Measurements from ENCODE around the gene RUNX2. TPM values are rescaled to one million over a fixed set of nuclear protein-coding genes. Genes with fewer than 3 reads are reported as not detected.

The RUNX2 gene
- total and polyA plus RNA-seq, 12 donors: 0.20 to 3.0 (median 1.6) TPM

GRCh38 chr6:45652416-45652815 is 324.3 kb downstream of the RUNX2 start:
- H3K36me3 ChIP-seq: no peaks in the 10 kb centered on the region
- no peak for TF ChIP-seq CTCF (IDR thresholded peaks at IDR 0.05)
- H3K27me3 ChIP-seq: peaks cover 0 to 7% (median 0%) of the 10 kb centered on the region in 7 donors
- H3K27ac ChIP-seq: no peak overlapping the region
- 91 to 94% methylated on average over 1 of the region's 1 CpG for WGBS, 2 donors
- peaks cover 0 to 5% (median 0%) of the 10 kb centered on the region in 11 donors for H3K9me3 ChIP-seq
- no peak for DNase-seq
- peaks cover 0 to 10% (median 0%) of the 10 kb centered on the region in 9 donors for H3K4me1 ChIP-seq
- intact Hi-C loops (cut with DNase I): no loop called here
- ATAC-seq: no peak
- no peak overlapping the region for H3K4me3 ChIP-seq

- Histone ChIP-seq H3K36me3 (no peaks in the 10 kb centered on the region), H3K4me3 (no peak overlapping the region), H3K9me3 (peaks cover 0 to 5% (median 0%) of the 10 kb centered on the region in 11 donors), H3K4me1 (peaks cover 0 to 1% (median 0%) of the 10 kb centered on the region in 9 donors), H3K27me3 (peaks cover 0 to 7% (median 0%) of the 10 kb centered on the region in 7 donors), H3K27ac (no peak overlapping the region)
- whole genome bisulfite sequencing, 2 donors: 81 to 88% methylated on average over 4 of the region's 4 CpGs
- no peak for TF ChIP-seq CTCF (IDR thresholded peaks at IDR 0.05)
- ATAC-seq (no peak), DNase-seq (no peak)
- intact Hi-C loops (cut with DNase I): no loop called here
Observed at GRCh38 chr6:45653117-45653883, 325.2 kb downstream of the RUNX2 start.

- no peak overlapping the region for H3K4me3 ChIP-seq
- no peaks in the 10 kb centered on the region for H3K4me1 ChIP-seq
- intact Hi-C loops (cut with DNase I): no loop called here
- H3K27me3 ChIP-seq: peaks cover 0 to 7% (median 4%) of the 10 kb centered on the region in 7 donors
- H3K36me3 ChIP-seq: no peaks in the 10 kb centered on the region
- ATAC-seq (no peak), DNase-seq (no peak)
- no peak overlapping the region for H3K27ac ChIP-seq
- WGBS, 2 donors: 83 to 90% methylated on average over 2 of the region's 2 CpGs
- TF ChIP-seq CTCF (IDR thresholded peaks at IDR 0.05): no peak
- H3K9me3 ChIP-seq: peaks cover 0 to 5% (median 0%) of the 10 kb centered on the region in 11 donors
Observed at GRCh38 chr6:45654673-45655072, 326.5 kb downstream of the RUNX2 start.

- no peaks in the 10 kb centered on the region for H3K36me3 ChIP-seq
- H3K4me1 ChIP-seq: no peaks in the 10 kb centered on the region
- no peak overlapping the region for H3K27ac ChIP-seq
- ATAC-seq (no peak), DNase-seq (no peak)
- 69 to 79% methylated on average over 4 of the region's 4 CpGs for WGBS, 2 donors
- H3K9me3 ChIP-seq: peaks cover 0 to 5% (median 0%) of the 10 kb centered on the region in 11 donors
- no peak overlapping the region for H3K4me3 ChIP-seq
- H3K27me3 ChIP-seq: peaks cover 0 to 9% (median 4%) of the 10 kb centered on the region in 7 donors
- intact Hi-C loops (cut with DNase I): no loop called here
- no peak for TF ChIP-seq CTCF (IDR thresholded peaks at IDR 0.05)
Observed at GRCh38 chr6:45655745-45656476, 327.8 kb downstream of the RUNX2 start.
